MCF 10A (cell line): Measurements from ENCODE around the gene TMEM200C. TPM values are rescaled to one million over a fixed set of nuclear protein-coding genes. Genes with fewer than 3 reads are reported as not detected.

ENCODE experiments used
- BruUV-seq: library from RNA; stranded (reverse); fragments of 400-500 nt; replicated peaks from 2 replicates; lab custom pipeline; 2021; lab: Mats Ljungman, UMichigan
- CTCF ChIA-PET: fragments of 300-600 bp; sonication (Branson Sonifier 250); formaldehyde crosslinking; extraction: SDS; loops from one replicate; lab custom pipeline; 2021; ENCODE audit warnings: antibody characterized with exemption, inconsistent platforms; lab: Yijun Ruan, JAX
- POLR2A ChIA-PET: fragments of 300-600, 350-650 bp; sonication (Branson Sonifier 250); formaldehyde crosslinking; extraction: SDS; loops from one replicate; lab custom pipeline; 2020; ENCODE audit warnings: antibody characterized with exemption, inconsistent platforms; lab: Yijun Ruan, JAX
- DNase-seq: peaks from one replicate; pipeline ENCODE4 v3.0.0-alpha.2; 2018; ENCODE audit not compliant: unreplicated experiment
- H3K27ac Mint-ChIP-seq: one replicate; pipeline ENCODE4 v1.8.0; 2022; ENCODE audit warnings: mild to moderate bottlenecking, low read depth, mixed read lengths; ENCODE audit not compliant: unreplicated experiment
- H3K27me3 Mint-ChIP-seq: one replicate; pipeline ENCODE4 v1.8.0; 2022; ENCODE audit warnings: mixed read lengths; ENCODE audit not compliant: insufficient read depth, unreplicated experiment
- H3K36me3 Mint-ChIP-seq: one replicate; pipeline ENCODE4 v1.8.0; 2022; ENCODE audit warnings: mild to moderate bottlenecking, moderate library complexity, mixed read lengths; ENCODE audit not compliant: insufficient read depth, unreplicated experiment
- H3K4me1 Mint-ChIP-seq: one replicate; pipeline ENCODE4 v1.8.0; 2022; ENCODE audit warnings: mixed read lengths; ENCODE audit not compliant: insufficient read depth, unreplicated experiment
- H3K4me3 Mint-ChIP-seq: one replicate; pipeline ENCODE4 v1.8.0; 2022; ENCODE audit warnings: mild to moderate bottlenecking, moderate library complexity, mixed read lengths; ENCODE audit not compliant: unreplicated experiment
- H3K9me3 Mint-ChIP-seq: one replicate; pipeline ENCODE4 v1.8.0; 2022; ENCODE audit warnings: mixed read lengths; ENCODE audit not compliant: unreplicated experiment
- CTCF ChIP-seq: fragments of 200-600 bp; IDR thresholded peaks from one replicate; pipeline ENCODE4 v1.8.0; 2022; ENCODE audit warnings: antibody characterized with exemption, mild to moderate bottlenecking; ENCODE audit not compliant: unreplicated experiment
- intact Hi-C: fragments of 100-400 bp; cut with micrococcal nuclease; formaldehyde crosslinking; loops from 2 replicates; pipeline ENCODE4 v1.14.1; 2022
- total RNA-seq: library from RNA; stranded (reverse); gene quantifications from 2 replicates; pipeline ENCODE4 v1.2.3, GENCODE V29; 2022

TMEM200C gene
- total RNA-seq, 1 experiment from 2014 or later = not detected

GRCh38 chr18:5876891-5877290, 18.4 kb downstream of the TMEM200C start:
- H3K36me3 Mint-ChIP-seq = no peaks in the 10 kb centered on the region
- DNase-seq = no peak
- POLR2A ChIA-PET = no interaction called here

GRCh38 chr18:5874336-5874735, 21.0 kb downstream of the TMEM200C start:
- no TSS peak for BruUV-seq
- POLR2A ChIA-PET = no interaction called here
- no peak for TF ChIP-seq CTCF
- Mint-ChIP-seq H3K9me3 (no peaks in the 10 kb centered on the region), H3K27me3 (peaks cover 63% of the 10 kb centered on the region), H3K27ac (no peak overlapping the region), H3K4me1 (no peaks in the 10 kb centered on the region), H3K36me3 (no peaks in the 10 kb centered on the region), H3K4me3 (no peak overlapping the region)
- CTCF ChIA-PET = no interaction called here
- intact Hi-C loops = no loop called here
- DNase-seq = no peak

More at GRCh38 chr18:5876891-5877290, 18.4 kb downstream of the TMEM200C start:
- no peak for TF ChIP-seq CTCF
- Mint-ChIP-seq H3K4me1 (no peaks in the 10 kb centered on the region), H3K9me3 (no peaks in the 10 kb centered on the region), H3K27me3 (peaks cover 67% of the 10 kb centered on the region), H3K4me3 (no peak overlapping the region), H3K27ac (no peak overlapping the region)
- no TSS peak for BruUV-seq
- intact Hi-C loops = no loop called here
- CTCF ChIA-PET = interaction anchor here (0.6 to 1.9 kb wide), 4 partner anchors 9 to 490 kb away, joined by 3 to 5 read pairs (median 4); no protein-coding TSS in a partner anchor

DNA sequence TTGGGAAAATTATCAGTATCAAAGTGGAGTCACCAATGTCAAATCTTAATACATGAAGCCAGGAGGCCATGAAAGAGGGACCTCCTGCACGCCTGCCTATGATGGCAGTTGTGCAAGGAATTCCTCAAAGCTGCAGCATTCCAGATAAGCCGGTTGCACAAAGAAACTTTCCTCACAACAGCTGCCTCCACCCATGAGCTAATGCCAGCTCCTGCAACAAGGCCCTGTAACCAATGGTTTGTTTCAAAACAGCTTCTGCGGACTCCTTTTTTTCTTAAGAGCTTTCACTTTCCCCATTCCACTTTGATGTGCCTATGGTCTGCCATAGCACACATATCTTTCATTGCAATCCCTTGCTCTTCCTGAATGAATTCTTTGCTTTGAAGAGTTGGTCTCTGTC, 22.4 kb downstream of the TMEM200C start:
- no peak overlapping the region for H3K27ac Mint-ChIP-seq
- no peak overlapping the region for H3K4me3 Mint-ChIP-seq
- no peaks in the 10 kb centered on the region for H3K4me1 Mint-ChIP-seq
- CTCF ChIA-PET = interaction anchor here (0.6 to 2.4 kb wide), 5 partner anchors 623 to 1654 kb away, joined by 3 to 10 read pairs (median 5); no protein-coding TSS in a partner anchor
- POLR2A ChIA-PET = no interaction called here
- peaks cover 53% of the 10 kb centered on the region for H3K27me3 Mint-ChIP-seq
- intact Hi-C loops = no loop called here
- H3K36me3 Mint-ChIP-seq = no peaks in the 10 kb centered on the region
- no peaks in the 10 kb centered on the region for H3K9me3 Mint-ChIP-seq
- no peak for TF ChIP-seq CTCF
- BruUV-seq = no TSS peak
- DNase-seq = no peak

- no peak overlapping the region for H3K27ac Mint-ChIP-seq
- H3K9me3 Mint-ChIP-seq = no peaks in the 10 kb centered on the region
- intact Hi-C loops = no loop called here
- TF ChIP-seq CTCF = no peak
- no peaks in the 10 kb centered on the region for H3K4me1 Mint-ChIP-seq
- H3K36me3 Mint-ChIP-seq = no peaks in the 10 kb centered on the region
- CTCF ChIA-PET = interaction anchor here (0.6 to 2.4 kb wide), 2 partner anchors 226 to 1015 kb away, joined by 4 to 10 read pairs; no protein-coding TSS in a partner anchor
- H3K27me3 Mint-ChIP-seq = peaks cover 40% of the 10 kb centered on the region
- H3K4me3 Mint-ChIP-seq = no peak overlapping the region
- no TSS peak for BruUV-seq
- POLR2A ChIA-PET = interaction anchor here (0.6 kb wide), 1 partner anchor 27 kb away, joined by 3 read pairs; no protein-coding TSS in a partner anchor
- no peak for DNase-seq
Measured at GRCh38 chr18:5871426-5871825, 23.9 kb downstream of the TMEM200C start.
